Tibial nerve (tissue), 4 donors: ENCODE results near the gene C1orf198.

Experiments
- EP300 ChIP-seq, 2 donors: sonication (generic); formaldehyde crosslinking; IDR thresholded peaks; one replicate each; pipeline ENCODE4 v1.6.1; 2017; ENCODE audit warnings: antibody characterized with exemption in 2 of 2, mild to moderate bottlenecking in 1 of 2
- TF ChIP-seq, protein P1 (sequence below), 5 experiments: fragments of 200-600 bp in 3 of 5; fragments of 450-650 bp in 2 of 5; sonication (generic) in 3 of 5; IDR thresholded peaks; one replicate each; pipeline ENCODE4 v1.5.1; 2016 to 2019; ENCODE audit warnings: antibody characterized with exemption in 5 of 5, mild to moderate bottlenecking in 3 of 5, moderate library complexity in 2 of 5

GRCh38 chr1:230848235-230848634 is 20.1 kb downstream of the C1orf198 start:
- TF ChIP-seq, protein P1, sequence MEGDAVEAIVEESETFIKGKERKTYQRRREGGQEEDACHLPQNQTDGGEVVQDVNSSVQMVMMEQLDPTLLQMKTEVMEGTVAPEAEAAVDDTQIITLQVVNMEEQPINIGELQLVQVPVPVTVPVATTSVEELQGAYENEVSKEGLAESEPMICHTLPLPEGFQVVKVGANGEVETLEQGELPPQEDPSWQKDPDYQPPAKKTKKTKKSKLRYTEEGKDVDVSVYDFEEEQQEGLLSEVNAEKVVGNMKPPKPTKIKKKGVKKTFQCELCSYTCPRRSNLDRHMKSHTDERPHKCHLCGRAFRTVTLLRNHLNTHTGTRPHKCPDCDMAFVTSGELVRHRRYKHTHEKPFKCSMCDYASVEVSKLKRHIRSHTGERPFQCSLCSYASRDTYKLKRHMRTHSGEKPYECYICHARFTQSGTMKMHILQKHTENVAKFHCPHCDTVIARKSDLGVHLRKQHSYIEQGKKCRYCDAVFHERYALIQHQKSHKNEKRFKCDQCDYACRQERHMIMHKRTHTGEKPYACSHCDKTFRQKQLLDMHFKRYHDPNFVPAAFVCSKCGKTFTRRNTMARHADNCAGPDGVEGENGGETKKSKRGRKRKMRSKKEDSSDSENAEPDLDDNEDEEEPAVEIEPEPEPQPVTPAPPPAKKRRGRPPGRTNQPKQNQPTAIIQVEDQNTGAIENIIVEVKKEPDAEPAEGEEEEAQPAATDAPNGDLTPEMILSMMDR (IDR thresholded peaks at IDR 0.05): no peak
- TF ChIP-seq EP300 (IDR thresholded peaks at IDR 0.05): no peak
